ENCODE results near the gene LRRC8B. TPM values are rescaled to one million over a fixed set of nuclear protein-coding genes. Genes with fewer than 3 reads are reported as not detected.
A peak's percentile ranks its signal among the peaks of the same experiment; 100 is the strongest.
"Not testable (repeated sequence)": the region's sequence is repeated elsewhere in the genome, so short reads cannot be mapped to it uniquely, and the experiment has no call there.

LRRC8B gene
- total RNA-seq, 2 experiments from 2014 or later, result 11.8 to 13.0 TPM

DNA sequence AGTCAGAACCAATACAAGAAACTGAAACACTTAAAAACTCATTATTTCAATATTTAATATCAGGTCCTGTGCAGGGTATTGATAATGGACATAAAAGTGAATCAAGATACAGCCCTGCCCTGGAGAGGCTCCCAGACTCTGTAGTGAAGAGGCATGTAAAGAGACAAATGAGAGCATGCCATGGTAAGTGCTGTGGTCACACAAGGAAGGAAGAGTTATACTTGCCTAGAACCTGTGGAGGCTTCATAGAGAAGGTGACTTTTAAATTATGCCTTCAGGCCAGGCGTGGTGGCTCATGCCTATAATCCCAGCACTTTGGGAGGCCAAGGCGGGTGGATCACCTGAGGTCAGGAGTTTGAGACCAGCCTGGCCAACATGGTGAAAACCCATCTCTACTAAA is 105.0 kb downstream of the LRRC8B start:
- CTCF ChIA-PET, result interaction anchor here (1.0 to 14.2 kb wide), 22 partner anchors 8 to 658 kb away, joined by 3 to 220 read pairs (median 5); no protein-coding TSS in a partner anchor
- Mint-ChIP-seq H3K4me1 (ENCODE audit: low read depth) (peaks cover 64% of the 10 kb centered on the region), H3K27ac (peak overlapping the region; percentile 83), H3K4me3 (peak overlapping the region; percentile 44), H3K36me3 (ENCODE audit: low read depth) (peaks cover 39% of the 10 kb centered on the region)
- POLR2A ChIA-PET, result interaction anchor here (0.9 to 11.0 kb wide), 5 partner anchors 16 to 134 kb away, joined by 3 to 201 read pairs (median 7); no protein-coding TSS in a partner anchor
- H3K9me3 Mint-ChIP-seq (ENCODE audit: insufficient read depth); DNase-seq; ATAC-seq; H3K27me3 Mint-ChIP-seq (ENCODE audit: low read depth): not testable (repeated sequence)

DNA sequence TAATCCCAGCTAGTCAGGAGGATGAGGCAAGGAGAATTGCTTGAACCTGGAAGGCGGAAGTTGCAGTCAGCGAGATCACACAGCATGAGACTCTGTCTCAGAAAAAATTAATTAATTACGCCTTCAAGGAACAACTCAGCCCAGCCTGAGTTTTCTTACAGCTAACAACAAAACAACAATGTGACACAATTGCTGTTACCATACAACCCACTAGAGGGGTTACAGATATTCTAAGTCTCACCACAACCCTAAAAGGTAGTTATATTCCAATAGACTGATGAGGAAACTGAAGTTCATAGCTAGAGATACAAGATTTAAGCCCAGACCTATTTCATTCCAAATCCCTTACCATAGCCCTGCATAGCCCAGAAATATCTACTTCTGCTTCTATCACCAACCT is 105.4 kb downstream of the LRRC8B start:
- H3K27me3 Mint-ChIP-seq (ENCODE audit: low read depth), result no peaks in the 10 kb centered on the region
- H3K4me3 Mint-ChIP-seq, result peak overlapping the region; percentile 32
- no peak for DNase-seq
- ChIA-PET POLR2A (interaction anchor here (0.7 to 11.0 kb wide), 7 partner anchors 12 to 192 kb away, joined by 3 to 201 read pairs (median 4); no protein-coding TSS in a partner anchor), CTCF (interaction anchor here (1.0 to 14.2 kb wide), 23 partner anchors 8 to 359 kb away, joined by 3 to 220 read pairs (median 5); no protein-coding TSS in a partner anchor)
- peaks cover 66% of the 10 kb centered on the region for H3K4me1 Mint-ChIP-seq (ENCODE audit: low read depth)
- peak overlapping the region; percentile 50 for H3K27ac Mint-ChIP-seq
- H3K36me3 Mint-ChIP-seq (ENCODE audit: low read depth), result peaks cover 38% of the 10 kb centered on the region
- no peak for ATAC-seq
- no peaks in the 10 kb centered on the region for H3K9me3 Mint-ChIP-seq (ENCODE audit: insufficient read depth)

DNA sequence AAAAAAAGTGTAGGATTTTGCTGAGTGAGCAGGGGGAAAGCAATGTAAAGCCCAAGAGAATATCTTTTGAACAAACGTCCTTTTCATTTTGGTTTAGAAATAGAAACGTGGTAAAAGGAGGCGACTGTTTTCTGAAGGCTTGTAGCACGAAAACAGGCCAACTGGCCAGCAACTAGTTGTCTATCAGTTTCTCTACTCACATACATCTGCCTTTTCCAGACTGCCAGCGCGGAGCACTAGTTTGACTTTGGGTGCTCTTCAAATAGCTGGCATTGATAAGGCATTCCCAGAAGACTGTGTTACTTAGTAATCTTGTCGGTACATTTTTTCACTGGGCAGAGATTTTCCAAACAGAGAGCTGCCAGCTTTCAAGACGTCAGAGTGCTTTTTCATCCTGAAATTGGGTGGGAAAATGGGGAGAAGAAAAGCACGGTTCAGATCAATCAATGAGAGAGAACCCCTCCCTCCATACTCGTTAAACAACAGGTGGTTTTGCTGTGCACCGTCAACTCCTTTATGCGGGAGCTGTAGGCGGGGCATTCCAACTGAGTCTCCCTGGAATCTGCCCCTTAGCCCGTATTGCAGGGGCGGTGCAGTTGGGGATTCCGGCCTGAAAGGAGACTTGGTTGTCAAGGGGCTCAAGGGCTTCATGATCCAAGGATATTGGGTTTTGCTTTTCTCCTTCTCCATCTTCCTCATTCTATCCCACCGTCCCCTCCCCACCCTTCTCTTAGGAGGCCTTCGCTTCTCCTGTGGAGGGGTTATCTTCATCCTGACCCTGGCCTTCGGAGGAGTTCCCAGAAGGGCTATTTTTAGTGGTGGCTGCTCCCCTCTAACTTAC is 107.4 kb downstream of the LRRC8B start:
- Mint-ChIP-seq H3K27ac (peak overlapping the region; percentile 95), H3K36me3 (ENCODE audit: low read depth) (peaks cover 38% of the 10 kb centered on the region), H3K27me3 (ENCODE audit: low read depth) (no peaks in the 10 kb centered on the region), H3K9me3 (ENCODE audit: insufficient read depth) (no peaks in the 10 kb centered on the region), H3K4me1 (ENCODE audit: low read depth) (peaks cover 70% of the 10 kb centered on the region), H3K4me3 (peak overlapping the region; percentile 89)
- DNase-seq (peak; percentile 37), ATAC-seq (no peak)
- POLR2A ChIA-PET, result interaction anchor here (0.6 to 11.0 kb wide), 15 partner anchors 12 to 753 kb away, joined by 3 to 201 read pairs (median 4); partner anchors contain the start of gene LRRC8B
- CTCF ChIA-PET, result interaction anchor here (0.7 to 14.2 kb wide), 30 partner anchors 10 to 211 kb away, joined by 3 to 220 read pairs (median 5); no protein-coding TSS in a partner anchor

DNA sequence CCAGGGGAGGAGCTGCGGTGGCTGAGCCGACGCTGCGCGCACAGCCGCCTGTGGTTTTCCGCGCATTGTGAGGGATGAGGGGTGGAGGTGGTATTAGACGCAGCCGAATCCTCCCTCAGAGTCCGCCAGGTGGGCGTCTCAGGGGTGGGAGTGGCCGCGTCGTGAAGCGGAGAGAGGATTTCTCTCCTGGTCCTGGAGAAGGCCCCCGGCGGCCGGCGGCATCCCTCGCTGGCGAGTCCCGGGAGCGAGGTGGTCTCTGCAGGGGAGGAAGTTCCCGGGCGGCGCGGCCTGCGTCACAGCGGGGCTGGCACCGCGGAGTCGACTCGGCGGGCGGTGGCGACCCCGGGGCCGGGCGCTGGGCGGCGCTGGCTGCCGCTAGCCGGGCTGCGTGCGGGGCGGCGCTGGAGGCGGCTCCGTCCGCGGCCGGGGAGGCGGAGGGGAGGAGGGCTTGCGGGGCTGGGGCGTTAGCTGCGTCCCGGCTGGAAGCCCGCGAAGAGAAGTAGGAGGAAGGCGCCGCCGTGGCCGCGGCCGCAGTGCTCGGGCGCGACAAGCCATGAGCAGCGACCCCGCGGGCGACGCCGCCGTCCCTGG is 108.1 kb downstream of the LRRC8B start, which contains the start of gene LRRC8C:
TSS of gene LRRC8C (plus strand) at position 464 of the 591 bp plus-strand sequence. CDS start 53,354 bp downstream, outside the sequence.
- Mint-ChIP-seq H3K36me3 (ENCODE audit: low read depth) (peaks cover 45% of the 10 kb centered on the region), H3K4me1 (ENCODE audit: low read depth) (peaks cover 71% of the 10 kb centered on the region), H3K9me3 (ENCODE audit: insufficient read depth) (no peaks in the 10 kb centered on the region), H3K4me3 (peak within 1 kb of the TSS; percentile 89), H3K27me3 (ENCODE audit: low read depth) (no peaks in the 10 kb centered on the region), H3K27ac (peak within 1 kb of the TSS; percentile 95)
- ChIA-PET CTCF (interaction anchor here (0.7 to 14.2 kb wide), 26 partner anchors 8 to 185 kb away, joined by 3 to 220 read pairs (median 4); no protein-coding TSS in a partner anchor), POLR2A (interaction anchor here (0.6 to 11.0 kb wide), 13 partner anchors 12 to 754 kb away, joined by 3 to 201 read pairs (median 8); no protein-coding TSS in a partner anchor)
- ATAC-seq (peak; percentile 81), DNase-seq (peak; percentile 89)

DNA sequence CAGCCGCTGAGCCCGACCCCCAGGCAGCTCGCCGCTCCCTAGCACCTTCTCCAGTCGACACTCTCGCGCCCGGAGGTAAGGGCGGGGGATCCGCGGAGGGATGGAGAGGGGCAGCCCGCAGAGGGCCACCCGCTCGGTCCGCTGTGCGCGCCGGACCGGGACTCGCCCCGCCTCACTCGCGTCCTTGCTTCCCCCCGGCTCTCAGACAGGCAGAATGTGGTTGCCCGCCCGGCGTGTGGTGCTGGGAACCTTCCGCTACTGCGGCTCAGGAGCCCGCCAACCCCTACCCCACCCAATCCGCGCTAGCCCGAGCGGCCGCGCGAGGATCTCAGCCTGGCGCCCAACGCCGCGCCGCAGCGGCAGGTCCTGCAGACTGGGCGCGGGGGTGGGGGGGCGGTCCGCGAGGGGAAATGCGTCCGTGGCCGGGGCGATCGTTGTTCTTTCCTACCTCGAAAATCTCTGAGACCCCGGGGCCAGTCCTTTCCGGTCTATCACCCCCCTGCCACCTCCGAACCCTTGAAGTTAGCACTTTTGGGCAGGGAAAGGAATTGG is 108.7 kb downstream of the LRRC8B start:
- Mint-ChIP-seq H3K36me3 (ENCODE audit: low read depth) (peaks cover 47% of the 10 kb centered on the region), H3K9me3 (ENCODE audit: insufficient read depth) (no peaks in the 10 kb centered on the region), H3K4me3 (peak overlapping the region; percentile 87), H3K27me3 (ENCODE audit: low read depth) (no peaks in the 10 kb centered on the region), H3K27ac (peak overlapping the region; percentile 93), H3K4me1 (ENCODE audit: low read depth) (peaks cover 71% of the 10 kb centered on the region)
- ChIA-PET POLR2A (interaction anchor here (0.6 to 11.0 kb wide), 16 partner anchors 8 to 130 kb away, joined by 3 to 201 read pairs (median 6); no protein-coding TSS in a partner anchor), CTCF (interaction anchor here (0.7 to 14.2 kb wide), 20 partner anchors 9 to 185 kb away, joined by 3 to 220 read pairs (median 4); no protein-coding TSS in a partner anchor)
- ATAC-seq (peak; percentile 54), DNase-seq (peak; percentile 79)

DNA sequence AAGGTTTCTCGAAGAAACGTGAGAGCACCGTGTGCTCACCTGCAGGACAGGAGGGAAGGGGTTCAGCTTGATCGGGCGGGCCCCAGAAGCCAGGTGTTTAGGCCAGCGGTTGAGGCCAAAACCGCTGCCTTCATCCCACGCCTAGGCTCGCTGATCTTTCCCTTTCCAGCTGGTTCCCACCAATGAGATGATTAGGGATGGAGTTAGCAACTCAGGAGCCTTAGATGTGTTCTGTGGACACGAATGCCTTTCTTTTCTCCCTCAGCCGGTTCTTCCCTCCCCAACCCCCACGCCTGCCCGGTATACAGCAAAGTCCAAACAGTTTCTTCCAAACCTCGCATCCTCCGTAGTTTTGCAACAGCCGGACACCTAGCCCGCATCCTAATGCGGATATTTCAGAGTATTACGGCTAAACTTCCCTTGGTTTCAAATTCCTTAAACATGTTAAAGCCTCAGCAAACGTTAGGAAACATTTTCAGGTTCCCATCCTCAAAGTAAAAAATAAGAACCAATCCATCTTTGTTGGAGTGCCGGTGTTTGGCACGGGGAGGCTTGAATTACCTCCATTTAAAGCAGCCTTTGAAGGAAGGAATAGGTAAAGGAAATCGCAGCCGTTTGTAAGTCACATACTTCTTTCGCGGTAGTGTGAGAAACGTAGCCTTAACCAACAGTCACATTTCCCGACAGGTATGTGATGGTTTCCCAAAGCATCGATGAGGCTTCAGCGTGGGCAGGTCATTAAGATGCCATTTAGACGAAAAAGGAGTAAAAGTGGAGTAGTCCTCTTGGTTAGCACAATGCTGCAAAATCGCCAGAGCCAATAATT is 109.4 kb downstream of the LRRC8B start:
- no peaks in the 10 kb centered on the region for H3K9me3 Mint-ChIP-seq (ENCODE audit: insufficient read depth)
- CTCF ChIA-PET, result interaction anchor here (1.0 to 14.2 kb wide), 12 partner anchors 9 to 147 kb away, joined by 3 to 220 read pairs (median 13); no protein-coding TSS in a partner anchor
- H3K4me3 Mint-ChIP-seq, result peak overlapping the region; percentile 87
- DNase-seq (no peak), ATAC-seq (no peak)
- POLR2A ChIA-PET, result interaction anchor here (0.6 to 11.0 kb wide), 15 partner anchors 9 to 129 kb away, joined by 3 to 201 read pairs (median 6); no protein-coding TSS in a partner anchor
- peak overlapping the region; percentile 93 for H3K27ac Mint-ChIP-seq
- no peaks in the 10 kb centered on the region for H3K27me3 Mint-ChIP-seq (ENCODE audit: low read depth)
- H3K36me3 Mint-ChIP-seq (ENCODE audit: low read depth), result peaks cover 45% of the 10 kb centered on the region
- H3K4me1 Mint-ChIP-seq (ENCODE audit: low read depth), result peaks cover 66% of the 10 kb centered on the region

DNA sequence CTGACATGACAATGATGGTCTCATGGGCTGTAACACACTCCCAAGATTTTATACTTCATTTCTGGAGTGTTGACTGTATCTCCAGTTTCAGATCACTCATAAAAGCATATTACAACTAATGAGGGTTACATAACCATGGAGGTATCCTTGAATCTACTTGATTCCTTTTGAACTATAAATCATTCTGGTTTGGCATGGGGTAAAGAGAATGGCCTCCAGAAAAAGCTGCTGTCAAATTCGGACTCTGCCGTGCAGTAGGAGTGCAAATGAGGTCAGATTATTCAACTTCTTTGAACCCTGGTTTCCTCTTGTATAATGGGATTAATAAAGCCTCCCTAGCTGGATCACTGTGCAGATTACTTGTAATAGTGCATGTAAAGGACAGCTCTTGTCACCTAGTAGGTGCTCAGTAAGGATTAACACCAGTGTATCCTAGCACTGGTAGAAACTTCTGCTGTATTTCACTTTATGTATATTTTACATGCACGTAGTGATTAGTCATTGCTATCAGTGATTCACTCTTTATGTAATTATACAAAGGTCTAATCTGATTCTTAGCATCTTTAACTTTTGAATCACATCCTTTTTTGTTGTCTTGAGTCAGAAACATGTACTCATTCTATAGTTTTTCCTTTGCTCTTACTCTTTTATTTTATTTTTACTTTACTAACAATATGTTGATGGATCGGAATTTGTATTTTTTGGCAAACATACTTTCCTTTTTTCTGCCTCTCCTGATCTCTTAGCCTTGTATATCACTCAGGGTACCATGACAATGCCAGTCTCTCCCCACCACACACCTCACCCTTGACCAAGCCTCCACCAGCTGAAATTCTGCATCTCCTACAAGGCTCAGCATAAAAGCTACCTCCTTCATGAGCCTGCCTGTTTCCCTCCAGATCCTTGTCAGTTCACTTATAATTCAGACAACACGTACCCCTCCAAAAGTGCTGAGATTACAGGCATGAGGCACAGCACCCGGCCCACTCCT is 111.5 kb downstream of the LRRC8B start:
- CTCF ChIA-PET, result interaction anchor here (0.7 to 14.2 kb wide), 12 partner anchors 9 to 336 kb away, joined by 3 to 220 read pairs (median 5); no protein-coding TSS in a partner anchor
- H3K36me3 Mint-ChIP-seq (ENCODE audit: low read depth), result peaks cover 53% of the 10 kb centered on the region
- peak overlapping the region; percentile 39 for H3K4me3 Mint-ChIP-seq
- DNase-seq, result no peak
- H3K27ac Mint-ChIP-seq, result peak overlapping the region; percentile 73
- POLR2A ChIA-PET, result interaction anchor here (0.7 to 11.0 kb wide), 11 partner anchors 14 to 127 kb away, joined by 3 to 201 read pairs (median 6); no protein-coding TSS in a partner anchor
- H3K4me1 Mint-ChIP-seq (ENCODE audit: low read depth), result peaks cover 60% of the 10 kb centered on the region
- ATAC-seq, result no peak
- H3K27me3 Mint-ChIP-seq (ENCODE audit: low read depth), result no peaks in the 10 kb centered on the region
- no peaks in the 10 kb centered on the region for H3K9me3 Mint-ChIP-seq (ENCODE audit: insufficient read depth)

DNA sequence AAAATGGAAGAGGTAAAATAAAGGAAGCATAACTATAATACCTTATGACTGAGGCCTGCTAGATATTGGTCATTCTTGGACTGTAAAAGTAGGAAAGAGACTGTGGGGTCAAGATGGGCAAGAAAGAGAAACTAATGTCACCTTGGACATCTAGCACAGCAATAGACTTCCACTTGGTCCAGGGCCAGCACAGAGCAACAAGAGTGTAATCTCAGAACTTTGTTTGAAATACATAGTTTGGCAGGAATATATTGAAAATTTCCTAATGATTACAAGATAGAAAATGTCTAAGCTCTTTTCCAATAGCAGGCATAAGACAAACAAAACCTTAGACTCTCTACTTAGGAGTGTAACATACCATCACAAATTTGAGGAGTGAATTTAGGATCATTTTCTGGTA is 112.9 kb downstream of the LRRC8B start:
- H3K36me3 Mint-ChIP-seq (ENCODE audit: low read depth), result peaks cover 55% of the 10 kb centered on the region
- peaks cover 56% of the 10 kb centered on the region for H3K4me1 Mint-ChIP-seq (ENCODE audit: low read depth)
- no peak for ATAC-seq
- no peak for DNase-seq
- no peaks in the 10 kb centered on the region for H3K9me3 Mint-ChIP-seq (ENCODE audit: insufficient read depth)
- H3K27me3 Mint-ChIP-seq (ENCODE audit: low read depth), result no peaks in the 10 kb centered on the region
- ChIA-PET POLR2A (interaction anchor here (1.1 kb wide), 1 partner anchor 21 kb away, joined by 4 read pairs; no protein-coding TSS in a partner anchor), CTCF (interaction anchor here (0.7 to 14.2 kb wide), 11 partner anchors 9 to 334 kb away, joined by 3 to 220 read pairs (median 3); no protein-coding TSS in a partner anchor)
- H3K27ac Mint-ChIP-seq, result peak overlapping the region; percentile 42
- H3K4me3 Mint-ChIP-seq, result no peak overlapping the region

DNA sequence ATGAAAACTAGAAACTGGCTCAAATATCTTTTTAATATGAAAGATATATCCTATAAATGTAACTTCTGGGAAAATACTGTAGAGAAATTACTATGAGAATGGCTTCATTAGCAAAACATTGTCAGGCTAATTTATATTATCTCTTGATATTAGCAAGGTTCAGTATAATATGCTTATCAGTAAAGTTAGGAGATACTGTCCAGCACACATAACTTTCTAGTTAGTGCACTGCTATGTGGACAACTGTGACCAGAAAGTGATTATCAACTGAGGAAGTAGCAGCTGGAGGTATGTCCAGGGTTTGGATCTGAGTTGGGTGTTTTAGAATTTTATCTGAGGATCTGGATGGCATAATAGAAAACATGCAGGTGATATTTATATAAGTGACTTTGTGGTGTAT is 115.8 kb downstream of the LRRC8B start:
- ChIA-PET POLR2A (no interaction called here), CTCF (interaction anchor here (14.2 kb wide), 1 partner anchor 124 kb away, joined by 220 read pairs; no protein-coding TSS in a partner anchor)
- peaks cover 65% of the 10 kb centered on the region for H3K36me3 Mint-ChIP-seq (ENCODE audit: low read depth)
- H3K9me3 Mint-ChIP-seq (ENCODE audit: insufficient read depth), result peaks cover 9% of the 10 kb centered on the region
- H3K27me3 Mint-ChIP-seq (ENCODE audit: low read depth), result no peaks in the 10 kb centered on the region
- ATAC-seq, result no peak
- no peak for DNase-seq
- no peak overlapping the region for H3K27ac Mint-ChIP-seq
- peaks cover 71% of the 10 kb centered on the region for H3K4me1 Mint-ChIP-seq (ENCODE audit: low read depth)
- H3K4me3 Mint-ChIP-seq, result no peak overlapping the region
